CD14-positive monocyte (primary cell): ENCODE measurements around the gene ELP6. TPM values are rescaled to one million over a fixed set of nuclear protein-coding genes. Genes with fewer than 3 reads are reported as not detected.
"Not testable (repeated sequence)": the region's sequence is repeated elsewhere in the genome, so short reads cannot be mapped to it uniquely, and the experiment has no call there.

Source experiments
- DNase-seq, 3 donors: peaks; one replicate each; pipeline ENCODE4 v3.0.0-alpha.2; 2011 to 2022
- H2AFZ ChIP-seq: 2 replicates; pipeline ENCODE4 v1.6.0; 2012; ENCODE audit warnings: mild to moderate bottlenecking, low read depth, low read length, inconsistent platforms; ENCODE audit not compliant: insufficient read depth, poor library complexity, severe bottlenecking
- H3K27ac ChIP-seq, 2 donors: 1 replicate in 1 of 2; 2 replicates in 1 of 2; pipeline ENCODE4 v1.5.1; 2012 to 2013; ENCODE audit warnings: low read length in 2 of 2, control low read depth in 1 of 2, inconsistent platforms in 1 of 2, low read depth in 1 of 2, mild to moderate bottlenecking in 1 of 2
- H3K27me3 ChIP-seq, 2 donors: one replicate each; pipeline versions ENCODE4 v1.6.0 to v1.6.1; 2011 to 2013; ENCODE audit warnings: low read length in 2 of 2; ENCODE audit not compliant: control insufficient read depth in 2 of 2, insufficient read depth in 2 of 2
- H3K36me3 ChIP-seq, 2 donors: replicated peaks in 1 of 2; 1 replicate in 1 of 2; 2 replicates in 1 of 2; pipeline versions ENCODE4 v1.5.1 to v1.6.1; 2012 to 2013; ENCODE audit warnings: low read length in 2 of 2, control low read depth in 1 of 2, inconsistent platforms in 1 of 2, mild to moderate bottlenecking in 1 of 2; ENCODE audit not compliant: insufficient read depth in 2 of 2, control insufficient read depth in 1 of 2
- H3K4me1 ChIP-seq, 2 donors: 1 replicate in 1 of 2; 2 replicates in 1 of 2; pipeline versions ENCODE4 v1.5.1 to v1.6.1; 2012 to 2013; ENCODE audit warnings: low read length in 2 of 2, control low read depth in 1 of 2, inconsistent platforms in 1 of 2, mild to moderate bottlenecking in 1 of 2, moderate library complexity in 1 of 2; ENCODE audit not compliant: insufficient read depth in 2 of 2, control insufficient read depth in 1 of 2
- H3K4me2 ChIP-seq: replicated peaks from 2 replicates; pipeline ENCODE3; 2012; ENCODE audit warnings: low read length, moderate library complexity, mild to moderate bottlenecking; ENCODE audit not compliant: poor library complexity, severe bottlenecking; ENCODE audit errors: extremely low read depth
- H3K4me3 ChIP-seq, 3 experiments: fragments of 200-600 bp in 1 of 3; sonication (generic) in 1 of 3; replicated peaks in 1 of 3; 1 replicate in 2 of 3; 2 replicates in 1 of 3; pipeline ENCODE4 v1.5.1; 2011 to 2013; ENCODE audit warnings: low read length in 3 of 3, mild to moderate bottlenecking in 3 of 3, control low read depth in 2 of 3, low read depth in 2 of 3, inconsistent platforms in 1 of 3, moderate library complexity in 1 of 3
- H3K79me2 ChIP-seq: 2 replicates; pipeline ENCODE4 v1.6.0; 2012; ENCODE audit warnings: mild to moderate bottlenecking, control low read depth, inconsistent platforms, low read length, moderate library complexity; ENCODE audit not compliant: insufficient read depth
- H3K9ac ChIP-seq: 2 replicates; pipeline ENCODE4 v1.6.0; 2017; ENCODE audit warnings: low read length, mild to moderate bottlenecking; ENCODE audit not compliant: insufficient read depth, poor library complexity, severe bottlenecking
- H3K9me3 ChIP-seq, 2 donors: replicated peaks in 1 of 2; 1 replicate in 1 of 2; 2 replicates in 1 of 2; pipeline versions ENCODE4 v1.5.1 to v1.6.1; 2012 to 2013; ENCODE audit warnings: low read length in 2 of 2, control low read depth in 1 of 2; ENCODE audit not compliant: control insufficient read depth in 1 of 2, insufficient read depth in 1 of 2
- H4K20me1 ChIP-seq: 2 replicates; pipeline ENCODE4 v1.6.0; 2012; ENCODE audit warnings: mild to moderate bottlenecking, low read length, control low read depth, moderate library complexity; ENCODE audit not compliant: insufficient read depth
- H3K27ac Mint-ChIP-seq, 7 donors: one replicate each; pipeline ENCODE4 v1.8.0; 2020; ENCODE audit warnings: mild to moderate bottlenecking in 7 of 7, mixed read lengths in 7 of 7, moderate library complexity in 6 of 7, inconsistent platforms in 2 of 7
- H3K27me3 Mint-ChIP-seq, 3 donors: one replicate each; pipeline ENCODE4 v1.8.0; 2021 to 2022; ENCODE audit warnings: low read depth in 3 of 3, mild to moderate bottlenecking in 3 of 3, mixed read lengths in 3 of 3, moderate library complexity in 3 of 3, inconsistent platforms in 1 of 3
- H3K36me3 Mint-ChIP-seq, 2 donors: one replicate each; pipeline ENCODE4 v1.8.0; 2020; ENCODE audit warnings: mixed read lengths in 2 of 2, inconsistent platforms in 1 of 2, mild to moderate bottlenecking in 1 of 2
- H3K4me1 Mint-ChIP-seq: one replicate; pipeline ENCODE4 v1.8.0; 2020; ENCODE audit warnings: mild to moderate bottlenecking, mixed read lengths
- H3K4me3 Mint-ChIP-seq, 2 donors: one replicate each; pipeline ENCODE4 v1.8.0; 2020; ENCODE audit warnings: mild to moderate bottlenecking in 2 of 2, mixed read lengths in 2 of 2, moderate library complexity in 1 of 2
- H3K9me3 Mint-ChIP-seq, 7 donors: one replicate each; pipeline ENCODE4 v1.8.0; 2020 to 2022; ENCODE audit warnings: mixed read lengths in 7 of 7, mild to moderate bottlenecking in 6 of 7, moderate library complexity in 6 of 7, inconsistent platforms in 2 of 7
- WGBS: methylation state at CpG from one replicate; pipeline ENCODE4 v1.1.5; 2013; ENCODE audit warnings: missing lambda C conversion rate; ENCODE audit not compliant: insufficient coverage; 5-methylcytosine and 5-hydroxymethylcytosine counted together
- intact Hi-C, 2 donors: fragments of 100-400 bp; cut with micrococcal nuclease; formaldehyde crosslinking; loops; one replicate each; pipeline versions ENCODE4 v1.15.0 to v1.15.1; 2023
- polyA plus RNA-seq, 3 donors: library from polyadenylated mRNA; depleted of rRNA in 1 of 3; unstranded in 2 of 3; stranded (reverse) in 1 of 3; fragments of 300-500 nt in 2 of 3; fragments of >200 nt in 1 of 3; fragmentation: Illumina TruSeq in 2 of 3; gene quantifications; 1 replicate in 2 of 3; 2 replicates in 1 of 3; pipeline ENCODE4 v1.2.3, GENCODE V29; 2012 to 2021
- TF ChIP-seq, protein P1 (sequence below): fragments of 200-600 bp; IDR thresholded peaks from one replicate; pipeline ENCODE4 v1.8.0; 2022; ENCODE audit warnings: antibody characterized with exemption, mild to moderate bottlenecking

The ELP6 gene
- polyA plus RNA-seq, 3 donors: 14.0 to 18.3 (median 14.9) TPM

DNA sequence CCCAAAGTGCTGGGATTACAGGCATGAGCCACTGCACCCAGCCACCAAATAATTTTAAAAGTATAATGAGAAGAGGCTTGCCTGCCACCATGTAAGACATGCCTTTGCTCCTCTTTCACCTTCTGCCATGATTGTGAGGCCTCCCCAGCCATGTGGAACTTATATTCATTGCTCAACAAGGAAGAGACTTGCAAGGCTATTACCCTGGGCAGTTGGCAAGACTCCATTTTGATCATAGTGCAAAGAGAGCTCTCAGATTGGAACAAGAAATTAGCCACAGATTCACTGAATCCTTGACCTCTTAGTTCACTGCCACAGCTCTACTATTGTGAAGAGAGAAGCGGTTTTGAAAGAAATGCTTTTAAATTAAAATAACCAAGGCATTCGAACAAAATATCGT lies 43.9 kb downstream of the ELP6 start:
- Histone ChIP-seq H3K27ac (no peak overlapping the region), H3K4me3 (no peak overlapping the region), H3K79me2 (peaks cover 74% of the 10 kb centered on the region), H3K27me3 (no peaks in the 10 kb centered on the region), H3K4me2 (no peak overlapping the region), H3K9ac (no peak overlapping the region), H4K20me1 (peaks cover 85% of the 10 kb centered on the region), H2AFZ (no peak overlapping the region), H3K9me3 (no peaks in the 10 kb centered on the region), H3K36me3 (no peaks in the 10 kb centered on the region), H3K4me1 (peaks cover 27 to 32% of the 10 kb centered on the region in 2 donors)
- TF ChIP-seq, protein P1, sequence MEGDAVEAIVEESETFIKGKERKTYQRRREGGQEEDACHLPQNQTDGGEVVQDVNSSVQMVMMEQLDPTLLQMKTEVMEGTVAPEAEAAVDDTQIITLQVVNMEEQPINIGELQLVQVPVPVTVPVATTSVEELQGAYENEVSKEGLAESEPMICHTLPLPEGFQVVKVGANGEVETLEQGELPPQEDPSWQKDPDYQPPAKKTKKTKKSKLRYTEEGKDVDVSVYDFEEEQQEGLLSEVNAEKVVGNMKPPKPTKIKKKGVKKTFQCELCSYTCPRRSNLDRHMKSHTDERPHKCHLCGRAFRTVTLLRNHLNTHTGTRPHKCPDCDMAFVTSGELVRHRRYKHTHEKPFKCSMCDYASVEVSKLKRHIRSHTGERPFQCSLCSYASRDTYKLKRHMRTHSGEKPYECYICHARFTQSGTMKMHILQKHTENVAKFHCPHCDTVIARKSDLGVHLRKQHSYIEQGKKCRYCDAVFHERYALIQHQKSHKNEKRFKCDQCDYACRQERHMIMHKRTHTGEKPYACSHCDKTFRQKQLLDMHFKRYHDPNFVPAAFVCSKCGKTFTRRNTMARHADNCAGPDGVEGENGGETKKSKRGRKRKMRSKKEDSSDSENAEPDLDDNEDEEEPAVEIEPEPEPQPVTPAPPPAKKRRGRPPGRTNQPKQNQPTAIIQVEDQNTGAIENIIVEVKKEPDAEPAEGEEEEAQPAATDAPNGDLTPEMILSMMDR: no peak
- no peak for DNase-seq
- Mint-ChIP-seq H3K4me1 (peaks cover 37% of the 10 kb centered on the region), H3K36me3 (peaks cover 1 to 9% of the 10 kb centered on the region in 2 donors), H3K9me3 (peaks cover 0 to 5% (median 2%) of the 10 kb centered on the region in 7 donors), H3K4me3 (no peak overlapping the region), H3K27me3 (no peaks in the 10 kb centered on the region), H3K27ac (no peak overlapping the region)
- intact Hi-C loops: no loop called here
- WGBS: no CpG with 5 or more reads among the region's 3 CpGs

DNA sequence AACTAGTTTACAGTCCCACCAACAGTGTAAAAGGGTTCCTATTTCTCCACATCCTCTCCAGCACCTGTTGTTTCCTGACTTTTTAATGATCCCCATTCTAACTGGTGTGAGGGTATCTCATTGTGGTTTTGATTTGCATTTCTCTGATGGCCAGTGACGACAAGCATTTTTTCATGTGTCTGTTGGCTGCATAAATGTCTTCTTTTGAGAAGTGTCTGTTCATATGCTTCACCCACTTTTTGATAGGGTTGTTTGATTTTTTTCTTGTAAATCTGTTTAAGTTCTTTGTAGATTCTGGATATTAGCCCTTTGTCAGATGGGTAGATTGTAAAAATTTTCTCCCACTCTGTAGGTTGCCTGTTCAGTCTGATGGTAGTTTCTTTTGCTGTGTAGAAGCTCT lies 45.2 kb downstream of the ELP6 start:
- H3K4me3 ChIP-seq, H3K9me3 Mint-ChIP-seq, H2AFZ ChIP-seq, H3K27me3 ChIP-seq, H3K9ac ChIP-seq, H3K9me3 ChIP-seq, H3K27me3 Mint-ChIP-seq, intact Hi-C loops, H3K4me3 Mint-ChIP-seq, H3K36me3 ChIP-seq, H3K4me2 ChIP-seq, H3K36me3 Mint-ChIP-seq, DNase-seq, H3K27ac Mint-ChIP-seq, H3K27ac ChIP-seq: not testable (repeated sequence)
- H3K4me1 Mint-ChIP-seq: peaks cover 40% of the 10 kb centered on the region
- WGBS: no CpG with 5 or more reads among the region's 1 CpG
- H4K20me1 ChIP-seq: peaks cover 85% of the 10 kb centered on the region
- peaks cover 32 to 37% of the 10 kb centered on the region in 2 donors for H3K4me1 ChIP-seq
- peaks cover 66% of the 10 kb centered on the region for H3K79me2 ChIP-seq
